SU-DHL-6 (cell line): Measurements from ENCODE around the gene PYCARD.

Source experiments
- EZH2phosphoT487 ChIP-seq: fragments of 200-600 bp; sonication (generic), shearing (Covaris generic); conservative IDR thresholded peaks from 2 replicates; pipeline ENCODE4 v1.6.1; 2018; ENCODE audit warnings: mild to moderate bottlenecking, antibody characterized with exemption, low read length, moderate library complexity, mixed read lengths
- TF ChIP-seq, protein P1 (sequence below): fragments of 200-600 bp; sonication (generic); IDR thresholded peaks from one replicate; pipeline ENCODE4 v1.5.1; 2017; ENCODE audit warnings: antibody characterized with exemption, mild to moderate bottlenecking, low read length, moderate library complexity; ENCODE audit not compliant: insufficient read depth, poor library complexity, severe bottlenecking

- TF ChIP-seq, protein P1, sequence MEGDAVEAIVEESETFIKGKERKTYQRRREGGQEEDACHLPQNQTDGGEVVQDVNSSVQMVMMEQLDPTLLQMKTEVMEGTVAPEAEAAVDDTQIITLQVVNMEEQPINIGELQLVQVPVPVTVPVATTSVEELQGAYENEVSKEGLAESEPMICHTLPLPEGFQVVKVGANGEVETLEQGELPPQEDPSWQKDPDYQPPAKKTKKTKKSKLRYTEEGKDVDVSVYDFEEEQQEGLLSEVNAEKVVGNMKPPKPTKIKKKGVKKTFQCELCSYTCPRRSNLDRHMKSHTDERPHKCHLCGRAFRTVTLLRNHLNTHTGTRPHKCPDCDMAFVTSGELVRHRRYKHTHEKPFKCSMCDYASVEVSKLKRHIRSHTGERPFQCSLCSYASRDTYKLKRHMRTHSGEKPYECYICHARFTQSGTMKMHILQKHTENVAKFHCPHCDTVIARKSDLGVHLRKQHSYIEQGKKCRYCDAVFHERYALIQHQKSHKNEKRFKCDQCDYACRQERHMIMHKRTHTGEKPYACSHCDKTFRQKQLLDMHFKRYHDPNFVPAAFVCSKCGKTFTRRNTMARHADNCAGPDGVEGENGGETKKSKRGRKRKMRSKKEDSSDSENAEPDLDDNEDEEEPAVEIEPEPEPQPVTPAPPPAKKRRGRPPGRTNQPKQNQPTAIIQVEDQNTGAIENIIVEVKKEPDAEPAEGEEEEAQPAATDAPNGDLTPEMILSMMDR: no peak
- no peak for TF ChIP-seq EZH2phosphoT487
These were observed 10.8 kb upstream of the PYCARD start for GRCh38 chr16:31213342-31213741.
